HG03558 (cell line): Measurements from ENCODE around the gene LRRK1.

Experiments used
- ATAC-seq: cut with Tn5 transposase; IDR thresholded peaks from one replicate; pipeline ENCODE4 v1.9.1; 2021; ENCODE audit warnings: moderate number of reproducible peaks; ENCODE audit not compliant: unreplicated experiment; ENCODE audit errors: extremely low read depth

The LRRK1 gene

DNA sequence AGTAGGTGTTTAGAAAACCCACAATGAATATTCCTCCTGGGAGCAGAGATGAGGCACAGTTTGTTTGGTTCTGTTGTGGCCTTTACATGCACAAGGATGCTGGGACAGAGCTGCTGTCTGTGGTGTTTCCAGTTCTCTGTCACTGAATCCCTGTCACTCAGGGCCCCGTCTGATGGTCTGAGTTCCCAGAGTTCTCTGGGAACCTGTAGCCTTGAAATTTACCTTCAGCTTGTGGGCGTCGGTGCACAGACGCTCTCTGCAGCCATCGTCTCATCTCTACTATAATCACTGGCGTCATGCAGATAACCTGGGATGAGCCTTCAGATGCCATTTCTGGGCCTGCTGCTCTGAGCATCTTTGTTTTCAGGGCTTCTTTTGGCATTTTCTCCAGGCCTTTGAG lies 81.9 kb downstream of the LRRK1 start:
- no peak for ATAC-seq

DNA sequence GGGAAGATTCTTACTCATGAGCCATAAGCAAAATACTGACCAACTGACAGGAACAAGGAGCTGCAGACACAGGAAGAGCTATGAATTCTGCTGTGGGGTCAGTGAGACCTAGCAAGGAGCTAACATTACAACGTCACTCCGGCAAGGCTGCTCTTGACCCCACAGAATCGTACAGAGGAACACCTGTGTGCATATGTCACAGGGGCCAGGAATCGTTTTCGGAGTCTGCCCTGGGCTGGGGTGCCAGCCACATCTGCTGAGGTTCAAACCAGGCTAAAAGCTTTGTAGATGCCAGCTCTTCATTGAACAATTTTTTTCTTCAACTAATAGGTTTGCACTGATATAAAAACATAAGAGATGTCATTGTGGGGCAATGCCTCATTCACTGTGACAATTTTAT lies 82.6 kb downstream of the LRRK1 start:
- no peak for ATAC-seq

DNA sequence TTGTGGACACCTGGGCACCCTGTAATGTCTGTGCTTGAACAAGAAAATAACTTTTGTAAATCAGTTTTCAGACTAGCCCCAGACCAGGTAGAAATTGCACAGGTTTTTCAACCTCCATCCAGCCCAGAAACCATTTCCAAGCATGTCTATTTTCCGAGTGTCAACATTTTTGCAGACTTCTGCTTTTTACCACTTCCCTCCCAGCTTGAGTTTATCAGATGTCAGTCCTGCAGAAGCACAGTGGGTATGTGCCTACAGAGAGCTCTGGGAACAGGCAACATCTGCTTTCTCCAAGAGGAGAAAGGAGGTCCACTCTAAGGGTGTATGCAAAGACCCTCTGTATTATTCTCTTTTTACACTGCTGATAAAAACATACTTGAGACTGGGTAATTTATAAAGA lies 83.9 kb downstream of the LRRK1 start:
- ATAC-seq, result no peak

DNA sequence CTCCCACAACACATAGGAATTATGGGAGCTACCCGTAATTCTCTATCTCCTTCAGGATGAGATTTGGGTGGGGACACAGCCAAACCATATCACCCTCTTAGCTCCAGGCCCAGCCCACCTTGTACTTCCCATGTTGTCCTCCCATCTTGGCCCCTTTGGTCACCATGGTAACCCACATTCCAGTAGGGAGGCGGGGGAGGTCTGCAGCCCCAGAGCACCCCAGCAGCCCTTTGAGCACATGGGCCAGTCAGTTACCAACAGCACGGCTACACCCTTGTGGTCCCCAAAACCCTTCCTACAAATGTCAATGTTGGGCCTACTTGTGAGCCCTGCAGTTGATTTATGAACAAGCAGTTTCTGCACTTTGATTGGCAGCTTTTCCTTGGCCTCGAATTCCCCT lies 84.5 kb downstream of the LRRK1 start:
- no peak for ATAC-seq

DNA sequence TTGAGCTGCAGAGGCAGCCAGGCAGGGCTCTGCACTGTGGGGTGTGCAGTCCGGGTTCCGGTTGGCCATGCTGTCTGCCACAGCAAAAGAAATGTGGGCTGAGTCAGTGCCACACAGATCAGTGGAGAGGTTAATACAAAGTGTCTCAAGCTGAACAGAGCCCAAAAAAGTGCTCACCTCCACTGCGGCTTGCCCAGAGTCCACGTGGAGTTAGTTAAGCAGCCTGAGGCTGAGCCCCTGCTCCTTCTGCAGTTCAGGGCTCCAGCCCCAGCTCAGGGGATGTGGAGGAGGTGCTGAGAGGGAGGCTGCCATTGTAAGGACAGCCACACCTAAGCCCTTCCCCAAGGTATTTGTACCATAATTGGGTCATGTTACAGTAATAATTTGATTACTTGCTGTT lies 85.3 kb downstream of the LRRK1 start:
- no peak for ATAC-seq

DNA sequence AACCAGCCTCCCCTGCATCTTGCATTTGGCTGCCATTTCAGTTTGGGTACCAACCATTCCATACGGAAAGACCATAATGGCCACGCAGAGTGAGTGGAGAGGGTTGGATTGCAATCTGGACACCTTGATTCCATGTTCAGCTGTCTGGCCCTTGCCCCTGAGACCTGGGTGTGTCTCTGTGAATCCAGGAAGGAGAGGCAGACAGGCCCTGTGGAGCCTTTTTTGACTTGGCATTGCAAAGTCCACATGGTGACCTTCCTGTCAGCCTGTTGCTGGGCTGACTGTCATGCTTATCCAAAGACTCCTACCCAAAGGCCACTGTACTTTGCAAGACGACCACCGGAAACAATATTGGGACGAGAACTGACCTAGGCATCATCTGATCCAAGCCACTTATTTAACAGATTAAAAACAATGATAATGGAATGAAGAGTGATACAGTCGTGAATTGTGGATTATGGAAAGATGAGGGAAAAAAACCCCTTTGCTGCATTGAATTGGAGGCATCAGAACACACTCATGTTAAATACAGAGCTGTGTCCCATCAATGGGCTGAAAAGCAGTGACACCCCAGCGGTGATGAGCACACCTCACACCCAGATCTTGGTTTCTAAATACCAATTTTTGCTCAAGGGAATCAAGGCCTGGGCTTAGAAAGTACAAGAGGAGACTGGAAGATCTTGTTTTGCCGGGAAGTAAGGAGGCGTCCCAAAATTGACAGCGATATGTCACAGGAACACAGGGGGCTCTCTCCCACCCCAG lies 86.0 kb downstream of the LRRK1 start:
- ATAC-seq, result no peak

DNA sequence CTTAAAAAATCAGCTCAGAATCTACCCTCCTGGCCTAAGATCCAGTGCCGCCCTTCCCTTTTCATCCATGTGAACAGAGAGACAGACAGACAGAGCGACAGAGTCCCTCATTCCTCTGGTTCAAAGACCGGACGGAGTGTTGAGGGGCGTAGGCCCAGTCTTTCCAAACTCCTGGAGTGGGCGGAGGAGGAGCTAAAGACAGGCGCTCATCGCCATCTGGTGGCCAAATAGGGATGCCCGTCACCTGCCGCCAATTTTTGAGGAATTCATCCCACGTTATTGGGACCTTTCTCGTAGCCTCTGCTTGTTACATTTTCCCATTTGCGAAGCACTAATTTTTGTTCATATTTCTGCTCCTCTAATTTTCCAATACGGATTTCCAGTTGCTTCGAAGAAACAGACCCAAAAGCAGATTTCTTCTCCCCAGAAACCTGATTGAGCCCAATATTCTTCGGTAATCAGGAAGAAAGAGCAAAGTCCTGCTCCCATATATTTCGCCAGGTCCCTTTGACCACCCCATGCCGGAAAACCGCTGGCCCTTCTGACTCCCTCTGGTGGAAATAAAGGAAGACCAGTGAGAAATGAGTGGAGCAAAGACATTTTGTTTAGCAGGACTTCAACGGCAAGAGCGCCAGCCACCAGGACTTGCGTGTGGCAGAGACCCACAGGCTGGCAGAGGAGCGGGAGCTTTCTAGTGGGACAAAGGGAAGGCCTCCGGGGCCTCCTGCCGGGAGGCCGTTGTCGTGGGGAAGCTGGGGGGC lies 88.0 kb downstream of the LRRK1 start:
- no peak for ATAC-seq

DNA sequence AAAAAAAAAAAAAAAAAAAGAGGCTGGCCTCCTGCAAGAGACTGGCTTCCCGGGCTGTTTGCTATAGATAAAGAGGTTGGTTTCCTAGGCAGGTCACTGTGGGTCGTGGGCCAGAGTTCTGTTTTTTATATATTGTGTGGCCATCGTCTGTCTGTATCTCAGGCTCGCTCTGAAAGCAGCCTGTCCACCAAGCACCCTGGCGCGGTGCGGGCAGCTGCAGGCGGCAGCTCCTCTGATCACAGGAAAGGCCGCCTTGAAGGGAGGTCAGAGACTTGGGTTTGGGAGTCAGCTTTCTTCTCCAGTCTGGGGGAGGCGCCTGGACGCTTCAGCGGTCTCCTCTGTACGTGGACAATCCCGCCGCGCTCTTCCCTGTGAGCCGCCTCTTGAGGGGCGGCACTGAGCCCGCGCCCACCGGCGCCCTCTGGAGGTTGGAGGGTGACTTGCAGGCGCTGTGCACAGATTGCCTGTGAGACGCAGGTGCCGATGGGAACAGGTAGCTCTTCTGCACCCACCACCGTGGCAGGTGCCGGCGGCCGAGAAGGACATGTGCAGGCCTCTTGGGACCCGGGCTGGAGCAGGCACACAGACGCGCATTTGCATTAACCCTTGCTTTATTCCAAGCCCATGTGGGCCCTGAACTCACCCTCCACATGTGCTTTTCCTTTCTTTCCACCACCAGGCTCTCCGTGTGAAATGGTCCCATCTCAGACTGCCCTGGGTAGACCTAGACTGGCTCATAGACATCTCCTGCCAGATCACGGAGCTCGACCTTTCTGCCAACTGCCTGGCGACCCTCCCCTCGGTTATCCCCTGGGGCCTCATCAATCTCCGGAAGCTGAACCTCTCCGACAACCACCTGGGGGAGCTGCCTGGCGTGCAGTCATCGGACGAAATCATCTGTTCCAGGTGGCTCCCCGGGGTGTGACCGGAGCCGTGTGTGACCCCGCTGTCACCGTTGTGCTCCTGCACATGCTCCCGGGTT lies 89.3 kb downstream of the LRRK1 start:
- ATAC-seq, result peak; percentile 80

DNA sequence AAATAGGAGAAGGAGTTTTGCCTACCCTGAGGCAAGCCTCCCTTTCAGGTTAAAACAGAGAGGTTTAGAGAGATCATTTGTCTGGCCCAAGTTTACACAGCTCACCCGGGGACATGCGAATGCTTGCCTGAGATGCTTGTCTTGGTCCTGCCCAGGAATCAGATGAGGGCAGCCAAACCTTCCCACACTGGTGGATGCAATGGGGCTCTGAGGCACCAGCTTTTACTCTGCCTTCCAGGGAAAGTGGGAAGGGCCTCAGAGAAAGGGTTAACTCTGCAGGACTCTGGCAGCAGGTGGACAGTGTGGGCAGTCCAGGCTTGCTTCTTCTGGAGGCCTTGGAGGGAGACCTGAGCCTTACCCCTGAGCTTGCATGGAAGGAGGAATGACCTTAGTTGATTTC lies 90.0 kb downstream of the LRRK1 start:
- ATAC-seq, result no peak

DNA sequence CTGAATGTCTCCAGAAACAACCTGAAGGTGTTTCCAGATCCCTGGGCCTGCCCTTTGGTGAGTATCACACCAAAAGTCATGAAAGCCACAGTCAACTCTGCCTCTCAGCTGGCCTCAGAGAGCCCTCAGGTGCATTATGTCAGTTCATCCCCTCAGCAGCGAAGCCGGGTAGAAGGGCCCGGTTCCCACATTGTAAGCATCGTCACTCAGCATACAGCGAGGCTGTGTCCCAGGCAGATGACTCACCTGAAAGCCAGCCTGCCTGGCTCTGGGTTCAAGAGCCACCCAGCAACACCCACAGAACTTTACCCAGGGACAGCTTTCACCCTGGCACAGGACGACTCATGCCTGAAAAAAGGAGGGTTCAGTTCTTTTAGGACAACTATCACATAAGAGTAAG lies 91.6 kb downstream of the LRRK1 start:
- no peak for ATAC-seq

DNA sequence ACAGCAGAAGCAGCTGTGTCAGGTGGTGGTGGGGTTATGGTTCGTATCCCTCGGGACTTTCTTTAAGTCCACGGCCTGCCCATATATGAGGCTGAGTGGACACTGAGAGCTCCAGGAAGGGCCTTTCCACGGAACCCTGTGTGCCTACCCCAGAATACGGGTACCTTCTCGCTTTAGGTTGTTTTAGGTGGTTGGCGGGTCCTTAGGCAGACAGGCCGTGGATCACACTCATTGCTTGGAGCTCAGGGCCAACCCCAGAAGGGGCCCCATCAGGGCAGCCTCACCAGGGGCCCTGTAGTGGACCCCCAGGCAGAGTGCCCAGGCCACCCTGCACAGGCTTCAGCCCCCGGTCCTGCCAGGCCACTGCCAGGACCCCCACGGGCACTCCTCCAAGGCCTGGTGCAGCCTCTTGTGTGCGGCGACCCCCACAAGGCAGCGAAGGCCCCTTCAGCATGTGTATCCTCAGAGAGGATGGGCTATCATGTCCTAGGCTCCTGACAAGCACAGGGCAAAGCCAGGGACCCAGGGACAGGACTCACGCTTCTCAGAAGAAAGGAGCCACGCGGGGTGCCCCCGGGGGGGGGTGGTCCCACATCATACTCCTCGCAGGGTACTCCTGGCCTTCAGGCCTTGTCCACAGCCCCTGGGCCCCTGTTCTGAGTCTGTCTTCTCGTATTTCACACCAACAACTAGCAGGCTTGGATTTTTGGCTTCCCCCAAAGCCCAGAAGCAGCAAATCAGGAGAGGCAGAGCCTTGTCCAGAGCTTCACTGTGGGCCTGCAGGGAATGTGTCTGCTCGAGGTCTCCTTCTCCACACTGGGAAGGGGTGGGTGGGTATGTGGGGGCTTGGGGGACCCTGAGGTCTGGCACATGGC lies 93.4 kb downstream of the LRRK1 start:
- ATAC-seq, result no peak

DNA sequence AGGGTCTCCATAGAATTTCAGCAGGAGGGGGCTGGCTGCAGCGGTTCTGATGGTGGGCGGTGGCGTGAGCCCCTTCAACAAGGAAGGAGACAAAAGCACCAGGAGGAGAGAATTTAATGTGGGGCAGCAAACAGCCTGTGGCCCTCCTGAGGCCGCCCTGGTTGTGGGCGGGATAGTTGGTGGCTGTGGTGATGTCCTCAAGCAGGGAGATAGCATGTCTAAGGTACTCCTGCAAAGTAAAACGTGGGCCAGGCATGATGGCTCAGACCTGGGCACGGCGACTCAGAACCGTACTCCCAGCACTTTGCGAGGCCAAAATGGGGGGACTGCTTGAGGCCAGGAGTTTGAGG lies 94.0 kb downstream of the LRRK1 start:
- no peak for ATAC-seq

DNA sequence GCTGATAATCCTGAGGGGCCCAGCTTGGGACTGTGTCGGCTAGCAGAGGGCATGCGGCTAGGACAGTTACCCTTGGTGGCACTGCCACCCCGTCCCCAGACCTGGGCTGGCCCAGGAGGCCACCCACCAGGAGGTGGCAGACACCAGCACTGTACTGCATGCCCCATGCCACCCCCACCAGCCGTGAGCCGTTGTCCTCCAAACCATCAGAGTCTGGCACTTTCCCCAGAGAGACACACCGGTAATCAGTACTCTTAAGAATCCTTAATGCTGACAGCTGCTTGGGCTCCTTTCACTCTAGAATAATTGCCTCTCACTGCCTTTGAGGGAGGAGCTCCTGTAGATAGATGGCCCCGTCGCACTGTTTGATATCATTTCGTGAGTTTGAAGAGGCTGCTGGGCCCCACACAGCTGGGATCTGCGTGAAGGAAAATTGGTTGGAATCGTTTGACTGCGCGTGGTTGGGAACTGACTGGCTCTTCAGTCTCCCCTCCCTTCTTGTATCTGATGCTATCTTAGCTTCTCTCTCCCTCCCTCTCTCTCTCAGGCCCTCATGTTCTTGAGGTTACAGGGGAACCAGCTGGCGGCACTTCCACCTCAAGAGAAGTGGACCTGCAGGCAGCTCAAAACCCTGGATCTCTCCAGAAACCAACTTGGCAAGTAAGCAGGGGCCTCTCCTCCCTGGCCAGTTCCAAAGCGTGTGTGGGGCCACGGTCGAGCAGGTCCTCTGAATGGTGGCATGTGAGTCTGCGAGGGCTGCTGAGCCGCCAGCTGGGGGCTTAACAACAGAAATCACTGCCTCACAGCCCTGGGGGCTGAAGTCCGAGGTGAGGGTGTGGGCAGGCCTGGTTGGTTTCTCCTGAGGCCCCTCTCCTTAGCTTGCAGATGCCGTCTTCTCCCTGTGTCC lies 94.9 kb downstream of the LRRK1 start:
- no peak for ATAC-seq

DNA sequence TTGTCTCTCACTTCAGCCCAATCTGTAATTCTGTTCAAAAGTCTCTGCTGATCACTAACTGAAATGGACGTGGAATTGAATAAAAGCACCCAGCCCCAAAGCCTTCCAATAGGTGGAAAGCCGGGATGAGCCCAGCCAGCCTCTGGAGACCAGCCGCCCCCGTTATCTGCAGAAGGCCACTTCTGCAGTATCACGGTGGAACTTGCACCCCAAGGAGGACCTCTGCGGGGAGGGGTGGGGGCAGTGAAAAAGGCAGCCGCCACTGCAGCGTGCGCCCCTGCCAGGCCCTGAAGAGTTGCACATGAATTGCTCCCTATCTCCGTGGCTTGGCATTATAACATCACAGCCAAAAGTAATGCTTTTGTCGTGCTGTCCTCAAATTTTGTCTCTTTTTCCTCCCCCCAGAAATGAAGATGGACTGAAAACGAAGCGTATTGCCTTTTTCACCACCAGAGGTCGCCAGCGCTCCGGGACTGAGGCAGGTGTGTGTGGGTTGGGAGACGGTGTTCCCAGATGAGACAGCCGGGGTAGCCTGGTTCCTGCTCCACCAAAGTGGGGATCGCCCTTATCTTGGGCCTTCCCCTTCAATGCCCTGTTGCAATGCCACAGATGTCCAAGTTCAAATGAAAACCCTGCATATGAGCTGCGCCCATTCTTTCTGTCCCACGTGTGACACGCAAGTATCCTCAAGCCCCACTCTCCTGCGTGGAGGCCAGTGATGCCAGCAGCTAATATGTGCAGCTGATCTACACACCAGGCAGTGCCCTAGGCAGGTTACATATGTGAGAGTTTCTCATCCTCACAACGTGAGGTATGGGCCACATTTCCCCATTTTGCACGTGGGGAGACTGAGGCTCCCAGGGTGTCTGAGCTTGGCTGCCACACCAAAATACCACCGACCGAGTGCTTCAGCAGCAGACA lies 96.0 kb downstream of the LRRK1 start:
- ATAC-seq, result no peak

DNA sequence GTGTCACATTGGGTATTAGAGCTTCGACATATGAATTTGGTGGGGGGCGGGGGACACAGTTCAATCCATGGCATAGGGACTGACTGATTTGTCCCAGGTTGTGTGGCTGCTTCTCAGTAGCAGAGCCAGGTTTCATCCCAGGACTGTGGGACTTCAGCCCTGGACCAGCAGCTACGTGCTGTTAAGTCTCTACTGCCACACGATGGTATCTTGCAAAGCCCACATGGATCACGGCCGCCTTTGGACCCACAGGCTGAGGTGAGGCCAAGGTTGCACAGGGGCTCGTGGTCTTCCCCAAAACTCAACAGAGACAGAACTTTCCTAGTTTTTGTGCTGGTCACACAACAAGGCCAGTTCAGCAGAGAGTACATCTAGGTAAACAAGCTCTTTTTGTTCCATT lies 97.4 kb downstream of the LRRK1 start:
- no peak for ATAC-seq

DNA sequence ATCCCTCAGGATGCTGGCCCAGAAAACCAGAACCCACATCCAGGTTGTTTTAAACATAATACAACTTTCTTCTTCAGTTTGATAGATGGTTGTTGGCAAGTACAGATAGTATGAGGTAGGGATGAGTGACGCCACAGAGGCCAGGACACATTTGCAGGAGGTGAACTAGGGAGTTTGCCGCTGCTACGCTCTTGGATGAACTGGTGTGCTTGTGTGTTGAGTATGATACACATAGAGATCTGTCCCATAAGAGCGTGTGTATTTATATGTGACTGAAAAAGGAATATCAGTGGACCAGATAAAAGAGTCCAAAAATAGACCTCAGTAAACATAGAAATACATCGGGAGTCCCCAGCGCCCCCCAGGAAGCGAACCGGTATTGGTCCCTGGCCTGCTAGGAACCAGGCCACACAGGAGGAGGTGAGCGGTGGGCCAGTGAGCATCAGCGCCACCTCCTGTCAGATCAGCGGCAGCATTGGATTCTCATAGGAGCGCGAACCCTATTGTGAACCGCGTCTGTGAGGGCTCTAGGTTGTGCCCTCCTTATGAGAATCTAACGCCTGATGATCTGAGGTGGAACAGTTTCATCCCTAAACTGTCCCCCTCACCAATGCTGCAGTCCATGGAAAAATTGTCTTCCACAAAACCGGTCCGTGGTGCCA lies 98.1 kb downstream of the LRRK1 start:
- no peak for ATAC-seq

DNA sequence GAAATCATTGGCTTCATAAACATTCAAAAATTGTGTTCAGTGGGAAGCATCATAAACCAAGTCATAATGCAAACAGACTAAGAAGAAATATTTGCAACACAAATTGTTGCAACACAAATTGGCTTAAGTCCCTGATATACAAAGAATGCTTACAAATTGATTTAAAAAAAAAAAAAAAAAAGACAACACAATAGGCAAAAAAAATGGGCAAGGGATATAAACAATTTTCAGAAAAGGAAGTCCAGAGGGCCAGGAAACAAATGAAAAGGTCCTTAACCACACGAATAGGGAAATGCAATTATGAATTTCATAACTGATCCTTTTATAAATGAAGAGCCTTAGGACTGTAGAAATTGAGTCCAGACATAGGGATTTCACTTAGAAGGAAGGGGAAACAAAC lies 98.9 kb downstream of the LRRK1 start:
- ATAC-seq, result no peak
